Esophagus squamous epithelium (tissue), 4 donors: ENCODE results near the gene TPK1.

Source experiments
- CTCF ChIP-seq, 6 experiments: fragments of 450-650 bp in 4 of 6; fragments of 200-600 bp in 2 of 6; sonication (generic) in 2 of 6; IDR thresholded peaks; one replicate each; pipeline ENCODE4 v1.5.1; 2016 to 2019; ENCODE audit warnings: antibody characterized with exemption in 6 of 6, mild to moderate bottlenecking in 4 of 6, moderate library complexity in 4 of 6
- POLR2A ChIP-seq, 4 donors: fragments of 450-650 bp; IDR thresholded peaks; one replicate each; pipeline ENCODE4 v1.6.1; 2017; ENCODE audit warnings: antibody characterized with exemption in 4 of 4, mild to moderate bottlenecking in 4 of 4, moderate library complexity in 3 of 4

DNA sequence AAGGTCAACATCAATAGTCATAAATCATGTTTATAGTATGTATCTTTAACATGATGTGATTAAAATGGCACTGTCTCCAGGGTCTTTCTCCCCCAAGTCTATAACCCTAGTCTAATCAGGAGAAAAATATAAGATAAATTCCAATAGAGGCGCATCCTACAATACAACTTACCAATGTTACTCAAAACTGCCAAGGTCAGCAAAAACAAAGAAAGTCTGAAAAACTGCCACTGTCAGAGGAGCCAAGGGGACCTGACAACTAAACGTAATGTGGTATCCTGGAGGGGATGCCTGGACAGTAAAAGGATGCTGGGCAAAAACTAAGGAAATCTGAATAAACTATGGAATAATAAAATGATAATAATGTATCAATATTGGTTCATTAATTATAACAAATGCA is 63.9 kb downstream of the TPK1 start:
- TF ChIP-seq CTCF (IDR thresholded peaks at IDR 0.05) (no peak), POLR2A (IDR thresholded peaks at IDR 0.05) (no peak)
